Stimulated activated CD4-positive, alpha-beta T cell treated with anti-CD3 and anti-CD28 coated beads, Interleukin-12 subunit alpha, Interleukin-12 subunit beta, amount 100 ng/mL, for 48 hours (primary cell): ENCODE results near the gene NR2C2AP.
"Not testable (repeated sequence)": the region's sequence is repeated elsewhere in the genome, so short reads cannot be mapped to it uniquely, and the experiment has no call there.

Source experiments
- DNase-seq, 3 donors: peaks; one replicate each; pipeline ENCODE4 v3.0.0-alpha.2; 2020; ENCODE audit warnings: low read depth in 2 of 3, low spot score in 1 of 3

NR2C2AP gene

GRCh38 chr19:19185853-19186740 lies 17.1 kb downstream of the NR2C2AP start:
- DNase-seq: peak; percentile 21 to 70 (median 51)

GRCh38 chr19:19181488-19181998 lies 21.7 kb downstream of the NR2C2AP start:
- no peak for DNase-seq

- no peak for DNase-seq
Observed at GRCh38 chr19:19179548-19180441, 23.4 kb downstream of the NR2C2AP start.

- no peak for DNase-seq
Observed at GRCh38 chr19:19176950-19177349, 26.3 kb downstream of the NR2C2AP start.

GRCh38 chr19:19173243-19173642 lies 30.0 kb downstream of the NR2C2AP start:
- DNase-seq: not testable (repeated sequence)

- no peak for DNase-seq
Observed at GRCh38 chr19:19171821-19172532, 31.2 kb downstream of the NR2C2AP start.

GRCh38 chr19:19170873-19171672 lies 32.1 kb downstream of the NR2C2AP start:
- DNase-seq: no peak

GRCh38 chr19:19170053-19170872 lies 33.0 kb downstream of the NR2C2AP start, which contains the start of gene MEF2B:
MEF2B (minus strand) TSS chr19:19170263; CDS start chr19:19150735, 19,528 bp downstream.
- DNase-seq: peak; percentile 67 to 81 (median 72)

- DNase-seq: no peak
Observed at GRCh38 chr19:19169236-19170052, 33.8 kb downstream of the NR2C2AP start.

- no peak for DNase-seq
Observed at GRCh38 chr19:19167612-19168011, 35.6 kb downstream of the NR2C2AP start.

- no peak for DNase-seq
Observed at GRCh38 chr19:19165396-19165795, 37.8 kb downstream of the NR2C2AP start.

GRCh38 chr19:19162495-19162894 lies 40.7 kb downstream of the NR2C2AP start:
- DNase-seq: no peak

- DNase-seq: no peak
Observed at GRCh38 chr19:19160461-19161035, 42.7 kb downstream of the NR2C2AP start.

GRCh38 chr19:19159534-19159933 lies 43.7 kb downstream of the NR2C2AP start:
- no peak for DNase-seq

- DNase-seq: no peak
Observed at GRCh38 chr19:19157808-19158207, 45.4 kb downstream of the NR2C2AP start.

GRCh38 chr19:19155495-19156219 lies 47.6 kb downstream of the NR2C2AP start:
- no peak for DNase-seq

GRCh38 chr19:19154768-19155494 lies 48.3 kb downstream of the NR2C2AP start:
- no peak for DNase-seq
